GOT3 (cell line): ENCODE results near the gene PRR19.

Experiments
- DNase-seq: peaks from one replicate; lab custom pipeline; 2025; ENCODE audit warnings: mixed read lengths; lab: John Stamatoyannopoulos, UW

PRR19 gene

DNA sequence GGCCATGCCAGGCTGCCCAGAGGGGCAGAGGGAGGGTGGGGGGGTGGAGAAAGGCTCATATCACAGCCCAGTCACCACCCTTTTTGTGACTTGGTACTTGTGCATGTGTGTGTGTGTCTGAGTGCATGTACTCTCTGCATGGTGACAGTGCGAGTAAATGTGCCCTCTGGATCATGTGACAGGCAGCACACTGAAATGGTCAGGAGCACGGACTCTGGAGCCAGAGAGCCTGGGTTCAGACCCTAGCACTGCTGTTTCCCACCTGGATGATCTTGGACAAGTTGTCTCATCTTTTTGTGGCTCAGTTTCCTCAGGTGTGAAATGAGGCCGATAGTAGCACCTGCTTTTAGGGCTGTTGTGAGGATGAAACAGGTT lies 30.9 kb upstream of the PRR19 start:
- DNase-seq: no peak

DNA sequence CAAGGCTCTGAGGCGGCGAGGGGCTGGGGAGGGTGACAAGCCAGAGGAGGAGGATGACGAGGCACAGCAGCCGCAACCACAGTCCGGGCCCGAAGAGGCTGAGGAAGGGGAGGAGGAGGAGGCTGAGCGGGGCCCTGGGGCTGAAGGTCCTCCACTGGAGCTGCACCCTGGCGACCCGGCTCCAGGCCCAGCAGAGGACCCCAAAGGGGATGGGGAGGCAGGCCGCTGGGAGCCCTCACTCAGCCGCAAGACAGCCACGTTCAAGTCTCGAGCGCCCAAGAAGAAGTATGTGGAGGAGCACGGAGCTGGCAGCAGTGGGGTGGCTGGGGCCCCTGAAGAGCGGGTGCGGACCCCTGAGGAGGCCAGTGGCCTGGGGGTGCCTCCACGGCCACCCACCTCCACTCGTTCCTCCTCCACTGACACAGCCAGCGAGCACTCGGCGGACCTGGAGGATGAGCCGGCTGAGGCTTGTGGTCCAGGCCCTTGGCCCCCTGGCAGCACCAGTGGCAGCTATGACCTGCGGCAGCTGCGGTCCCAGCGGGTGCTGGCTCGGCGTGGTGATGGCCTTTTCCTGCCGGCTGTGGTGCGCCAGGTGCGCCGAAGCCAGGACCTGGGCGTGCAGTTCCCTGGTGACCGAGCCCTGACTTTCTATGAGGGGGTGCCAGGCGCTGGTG lies 29.9 kb upstream of the PRR19 start:
- no peak for DNase-seq

DNA sequence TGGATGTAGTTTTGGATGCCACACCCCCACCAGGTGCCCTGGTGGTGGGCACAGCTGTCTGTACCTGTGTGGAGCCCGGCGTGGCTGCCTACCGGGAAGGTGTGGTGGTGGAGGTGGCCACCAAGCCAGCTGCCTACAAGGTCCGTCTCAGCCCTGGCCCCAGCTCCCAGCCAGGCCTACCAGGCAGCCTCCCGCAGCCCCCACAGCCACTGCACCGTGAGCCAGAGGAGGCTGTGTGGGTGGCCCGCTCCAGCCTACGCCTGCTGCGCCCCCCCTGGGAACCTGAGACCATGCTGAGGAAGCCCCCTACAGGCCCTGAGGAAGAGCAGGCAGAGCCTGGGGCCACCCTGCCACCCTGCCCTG lies 29.4 kb upstream of the PRR19 start:
- no peak for DNase-seq

DNA sequence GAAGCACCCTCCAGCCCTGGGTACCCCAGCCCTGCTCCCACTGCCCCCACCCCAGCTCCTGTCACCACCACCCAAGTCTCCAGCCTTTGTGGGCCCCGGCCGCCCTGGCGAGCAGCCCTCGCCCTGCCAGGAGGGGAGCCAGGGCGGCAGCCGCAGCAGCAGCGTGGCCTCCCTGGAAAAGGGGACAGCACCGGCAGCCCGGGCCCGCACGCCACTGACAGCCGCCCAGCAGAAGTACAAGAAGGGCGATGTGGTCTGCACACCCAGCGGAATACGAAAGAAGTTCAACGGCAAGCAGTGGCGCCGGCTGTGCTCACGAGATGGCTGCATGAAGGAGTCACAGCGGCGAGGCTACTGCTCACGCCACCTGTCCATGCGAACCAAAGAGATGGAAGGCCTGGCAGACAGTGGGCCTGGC lies 28.9 kb upstream of the PRR19 start:
- no peak for DNase-seq

DNA sequence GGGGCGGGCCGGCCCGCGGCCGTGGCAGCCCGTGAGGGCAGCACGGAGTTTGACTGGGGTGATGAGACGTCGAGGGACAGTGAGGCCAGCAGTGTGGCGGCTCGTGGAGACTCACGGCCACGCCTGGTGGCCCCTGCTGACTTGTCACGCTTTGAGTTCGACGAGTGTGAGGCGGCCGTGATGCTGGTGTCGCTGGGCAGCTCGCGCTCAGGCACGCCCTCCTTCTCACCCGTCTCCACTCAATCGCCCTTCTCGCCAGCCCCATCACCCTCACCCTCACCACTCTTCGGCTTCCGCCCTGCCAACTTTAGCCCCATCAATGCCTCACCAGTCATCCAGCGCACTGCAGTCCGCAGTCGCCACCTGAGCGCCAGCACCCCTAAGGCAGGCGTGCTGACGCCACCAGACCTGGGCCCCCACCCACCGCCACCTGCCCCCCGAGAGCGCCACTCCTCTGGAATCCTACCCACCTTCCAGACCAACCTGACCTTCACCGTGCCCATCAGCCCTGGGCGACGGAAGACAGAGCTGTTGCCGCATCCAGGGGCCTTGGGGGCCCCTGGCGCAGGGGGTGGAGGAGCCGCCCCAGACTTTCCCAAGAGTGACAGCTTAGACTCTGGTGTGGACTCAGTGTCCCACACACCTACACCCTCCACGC lies 28.4 kb upstream of the PRR19 start:
- no peak for DNase-seq

DNA sequence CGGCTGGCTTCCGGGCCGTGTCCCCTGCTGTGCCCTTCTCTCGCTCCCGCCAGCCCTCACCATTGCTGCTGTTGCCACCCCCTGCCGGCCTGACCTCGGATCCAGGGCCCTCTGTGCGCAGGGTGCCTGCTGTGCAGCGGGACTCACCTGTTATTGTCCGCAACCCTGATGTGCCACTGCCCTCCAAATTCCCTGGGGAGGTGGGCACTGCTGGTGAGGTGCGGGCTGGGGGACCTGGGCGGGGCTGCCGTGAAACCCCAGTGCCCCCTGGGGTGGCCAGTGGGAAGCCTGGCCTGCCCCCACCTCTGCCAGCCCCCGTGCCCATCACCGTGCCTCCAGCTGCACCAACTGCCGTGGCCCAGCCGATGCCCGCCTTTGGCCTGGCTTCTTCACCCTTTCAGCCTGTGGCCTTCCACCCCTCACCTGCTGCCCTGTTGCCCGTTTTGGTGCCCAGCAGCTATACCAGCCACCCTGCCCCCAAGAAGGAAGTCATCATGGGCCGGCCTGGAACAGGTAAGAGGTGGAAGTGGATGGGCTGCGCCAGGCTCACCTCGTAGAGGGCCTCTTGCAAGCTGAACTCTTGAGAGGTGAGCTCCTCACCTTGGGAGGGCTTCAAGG lies 27.8 kb upstream of the PRR19 start:
- DNase-seq: no peak

DNA sequence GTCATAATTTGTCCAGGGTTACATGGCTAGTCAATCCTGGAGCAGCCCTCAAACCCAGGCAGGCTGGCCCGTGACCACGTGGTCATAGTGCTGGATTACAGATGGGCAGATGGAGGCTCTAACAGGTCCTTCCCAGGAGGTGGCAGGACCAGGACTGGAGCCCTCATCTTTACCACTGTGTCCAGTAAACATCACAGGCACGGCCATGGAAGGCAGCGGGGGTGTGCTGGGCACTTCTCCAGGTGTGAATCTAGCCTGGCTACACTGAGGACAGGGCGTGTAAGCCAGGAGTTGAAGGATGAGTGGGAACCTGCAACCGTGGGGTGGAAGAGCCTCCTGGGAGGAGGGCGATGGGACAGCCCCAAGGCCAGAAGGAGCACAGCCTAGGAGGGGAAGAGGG lies 26.8 kb upstream of the PRR19 start:
- DNase-seq: no peak

DNA sequence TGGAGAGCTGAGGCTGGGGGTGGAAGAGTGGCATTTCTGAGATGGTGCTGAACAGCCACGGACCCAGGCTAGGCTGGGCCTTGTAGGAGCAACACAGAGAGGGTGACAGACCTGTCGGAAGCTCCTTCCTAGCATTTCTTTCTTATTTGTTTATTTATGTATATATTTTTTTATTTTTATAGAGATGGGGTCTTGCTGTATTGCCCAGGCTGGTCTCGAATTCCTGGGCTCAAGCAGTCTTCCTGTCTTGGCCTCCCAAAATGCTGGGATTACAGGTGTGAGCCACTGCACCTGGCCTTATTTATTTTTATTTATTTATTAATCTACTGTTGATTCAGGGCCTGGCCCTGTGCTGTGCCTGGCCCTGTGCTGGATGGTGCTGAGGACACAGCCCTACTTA lies 26.4 kb upstream of the PRR19 start:
- no peak for DNase-seq

DNA sequence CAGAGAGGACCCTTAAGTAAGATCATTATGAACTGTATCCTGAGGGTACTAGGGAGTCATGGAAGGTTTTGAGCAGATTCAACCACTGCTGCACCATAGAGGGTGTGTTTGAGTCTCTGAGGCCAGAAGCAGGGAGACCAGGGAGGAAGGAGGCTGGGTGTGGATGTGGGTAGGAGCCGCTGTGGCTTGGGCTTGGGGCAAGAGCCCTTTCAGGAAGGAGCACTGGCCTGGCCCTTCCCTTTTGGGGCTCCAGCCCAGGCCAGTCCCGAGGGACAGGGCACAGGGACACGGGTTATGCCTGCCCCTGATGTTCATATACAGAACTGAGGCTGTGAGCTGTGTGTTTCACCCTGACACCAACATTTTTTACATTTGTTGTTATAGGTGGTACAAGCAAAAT lies 25.6 kb upstream of the PRR19 start:
- no peak for DNase-seq

DNA sequence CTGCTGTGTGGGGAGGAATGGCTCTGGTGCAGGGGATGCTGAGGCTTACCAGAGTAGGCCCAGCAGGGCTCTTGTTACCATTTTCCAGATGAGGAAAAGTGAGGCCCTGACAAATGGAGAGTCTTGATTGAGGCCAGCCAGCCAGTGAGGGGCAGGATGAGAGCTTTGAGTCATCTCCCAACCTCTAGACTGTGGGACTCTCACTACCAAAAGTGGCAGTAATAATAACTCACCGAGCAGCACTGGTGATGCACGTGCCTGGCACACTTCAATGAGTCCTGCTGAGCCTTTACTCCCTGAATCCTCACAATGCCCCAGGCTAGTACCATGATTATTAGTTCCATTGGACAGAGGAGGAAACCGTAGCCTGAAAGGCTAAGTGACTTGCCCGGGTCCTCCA lies 25.1 kb upstream of the PRR19 start:
- no peak for DNase-seq

DNA sequence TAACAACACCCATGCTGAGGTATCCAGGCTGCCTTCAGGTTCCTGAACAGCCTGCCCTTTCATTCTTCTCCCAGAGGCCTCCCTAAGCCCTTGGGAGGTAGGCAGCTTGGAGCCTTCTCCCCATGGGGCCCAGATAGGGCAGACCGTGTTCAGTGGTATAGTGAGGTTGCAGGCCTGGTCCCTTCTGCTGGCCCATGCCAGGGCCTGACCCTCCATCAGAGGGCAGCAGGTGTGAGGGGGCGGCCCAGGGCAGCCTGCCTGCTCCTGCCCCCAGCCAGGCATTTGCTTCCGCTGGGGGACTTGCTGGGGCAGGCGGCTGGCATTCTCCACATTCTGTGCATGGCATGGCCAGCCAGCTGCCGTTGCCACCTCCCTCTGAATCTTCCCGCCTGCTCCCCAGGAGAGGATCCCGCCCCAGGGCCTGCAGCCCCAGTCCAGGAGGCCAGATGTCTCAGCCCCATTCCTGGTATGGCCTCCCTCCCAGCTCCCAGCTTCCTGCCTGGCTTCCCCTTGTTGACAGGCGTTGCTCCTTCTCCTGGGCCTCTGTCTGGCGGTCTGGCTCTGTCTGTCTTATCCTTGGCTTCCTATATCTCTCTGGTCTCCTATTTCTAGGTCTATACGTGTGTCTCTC lies 24.0 kb upstream of the PRR19 start:
- no peak for DNase-seq

DNA sequence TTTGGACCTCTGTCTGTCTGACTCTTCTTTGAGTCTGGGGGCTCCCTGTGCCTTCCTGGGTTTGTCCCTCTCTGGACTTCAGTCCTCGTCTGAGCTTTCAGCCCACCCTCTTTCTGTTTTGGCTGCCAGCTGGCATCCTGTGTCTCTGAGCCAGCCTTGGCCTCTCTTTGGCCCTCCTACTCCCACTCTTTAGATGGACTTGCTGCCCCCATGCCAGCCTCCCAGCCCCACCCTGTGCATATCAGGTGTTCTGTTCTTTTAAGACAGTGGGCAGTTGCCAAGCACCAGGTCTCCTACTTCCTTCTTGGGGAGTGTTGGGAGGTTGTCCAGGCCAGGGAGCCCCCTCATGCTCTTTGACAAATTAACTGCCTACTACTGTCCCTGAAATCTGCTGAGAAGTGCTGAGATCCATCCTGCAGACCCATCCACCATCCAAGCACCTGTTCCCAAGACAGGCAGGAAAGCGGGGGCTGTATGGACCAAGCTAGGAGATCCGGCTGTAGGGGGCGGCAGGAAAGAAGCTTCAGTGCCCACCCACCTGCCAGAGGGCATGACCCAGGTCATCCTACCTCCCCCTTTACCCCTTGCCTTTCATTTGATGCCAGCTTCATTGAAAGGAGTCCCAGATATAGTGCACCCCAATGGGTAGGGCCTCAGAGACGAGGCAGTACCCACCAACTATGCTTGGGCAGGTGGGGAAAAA lies 23.3 kb upstream of the PRR19 start:
- DNase-seq: no peak

DNA sequence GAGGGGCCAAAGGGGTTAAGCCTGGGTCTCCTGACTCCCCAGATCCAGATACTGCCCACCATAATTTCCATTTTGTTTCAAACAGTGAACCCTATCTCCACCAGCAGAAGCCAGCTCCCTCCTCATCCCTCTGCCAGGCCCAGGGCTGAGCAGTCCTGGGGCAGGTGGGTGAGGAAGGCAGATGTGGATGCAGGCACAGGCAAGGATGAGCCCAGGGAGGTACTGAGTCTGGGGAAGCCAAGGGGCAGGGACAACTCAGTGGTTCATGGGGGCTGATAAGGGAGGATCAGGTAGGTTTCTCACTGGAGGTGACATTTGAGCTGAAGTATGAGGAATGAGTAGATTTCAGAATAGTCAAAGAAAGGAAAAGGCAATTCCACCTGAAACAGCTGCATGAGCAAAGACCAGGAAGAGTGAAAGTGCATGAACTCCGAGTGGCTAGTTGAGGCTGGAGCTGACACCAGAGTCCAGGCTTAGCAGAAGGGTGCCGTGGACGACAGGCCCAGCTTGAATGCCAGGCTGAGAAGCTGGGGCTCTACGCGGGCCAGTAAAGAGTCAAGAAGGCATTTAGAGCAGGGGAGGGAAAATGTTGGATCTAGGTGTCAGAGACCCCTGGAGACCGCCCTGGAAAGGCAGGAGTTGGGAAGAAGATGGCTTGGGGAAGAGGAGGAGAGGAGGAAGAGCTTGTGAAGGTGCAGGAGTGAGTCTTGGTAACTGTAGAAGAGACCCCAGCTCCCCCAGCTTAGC lies 22.6 kb upstream of the PRR19 start:
- DNase-seq: no peak

DNA sequence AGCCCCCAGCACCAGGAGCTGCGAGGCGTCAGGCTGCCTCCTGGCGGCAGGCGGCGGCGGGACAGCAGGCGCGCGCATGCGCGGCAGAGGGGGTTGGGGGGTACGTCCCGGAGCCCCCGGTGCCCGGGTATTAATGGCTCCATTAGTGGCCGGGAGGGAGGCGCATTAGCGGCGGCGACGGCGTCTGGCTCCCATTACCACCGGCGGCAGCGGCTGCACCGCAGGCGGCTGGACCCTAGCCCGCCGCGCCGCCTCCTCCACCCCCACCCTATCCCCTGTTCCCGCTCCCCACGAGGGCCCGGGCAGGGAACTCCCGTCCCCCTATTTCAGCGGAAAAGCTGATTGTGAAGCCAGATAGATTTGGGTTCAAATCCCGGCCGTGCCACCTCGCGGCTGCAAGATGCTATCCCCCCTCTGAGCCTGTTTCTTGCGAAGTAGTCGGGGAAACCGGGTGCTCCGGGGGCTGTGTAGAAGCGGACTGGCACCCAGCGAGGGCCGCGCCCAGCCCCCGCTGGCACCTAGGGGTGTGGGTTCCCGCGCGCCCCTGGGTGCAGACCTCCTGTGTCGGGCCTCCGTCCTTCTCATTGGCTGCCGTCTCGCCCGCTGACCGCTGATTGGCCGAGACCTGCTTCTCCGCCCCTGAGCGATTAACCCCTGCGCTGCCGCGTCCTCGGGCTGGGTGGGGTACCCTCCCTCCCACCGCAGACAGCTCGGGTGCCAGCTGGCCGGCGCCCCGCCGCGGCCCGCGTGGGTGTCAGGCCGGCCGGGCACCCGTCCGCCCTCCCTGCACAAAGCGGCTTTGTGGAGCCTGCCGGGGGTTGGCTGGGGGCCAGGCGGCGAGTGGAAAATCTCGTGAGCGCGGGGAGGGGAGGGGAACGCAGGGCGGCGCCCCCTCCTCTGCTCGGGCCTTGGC lies 21.8 kb upstream of the PRR19 start:
- peak; percentile 65 for DNase-seq

DNA sequence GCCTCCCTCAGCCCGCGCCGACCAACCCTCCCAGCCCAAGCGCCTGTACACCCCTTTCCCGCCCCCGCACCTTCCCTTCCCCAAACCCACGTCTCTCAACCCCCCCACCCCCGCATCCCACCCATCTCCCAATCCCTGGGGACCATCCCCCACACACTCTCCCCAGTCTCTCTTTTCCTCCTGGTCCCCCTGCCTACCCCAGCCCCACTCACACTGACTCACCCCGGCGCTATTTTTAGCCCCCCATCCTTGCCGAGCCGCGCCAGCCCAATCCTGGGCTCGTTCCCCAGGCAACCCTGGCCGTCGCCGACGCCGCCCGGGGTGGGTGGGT lies 21.2 kb upstream of the PRR19 start:
- no peak for DNase-seq

DNA sequence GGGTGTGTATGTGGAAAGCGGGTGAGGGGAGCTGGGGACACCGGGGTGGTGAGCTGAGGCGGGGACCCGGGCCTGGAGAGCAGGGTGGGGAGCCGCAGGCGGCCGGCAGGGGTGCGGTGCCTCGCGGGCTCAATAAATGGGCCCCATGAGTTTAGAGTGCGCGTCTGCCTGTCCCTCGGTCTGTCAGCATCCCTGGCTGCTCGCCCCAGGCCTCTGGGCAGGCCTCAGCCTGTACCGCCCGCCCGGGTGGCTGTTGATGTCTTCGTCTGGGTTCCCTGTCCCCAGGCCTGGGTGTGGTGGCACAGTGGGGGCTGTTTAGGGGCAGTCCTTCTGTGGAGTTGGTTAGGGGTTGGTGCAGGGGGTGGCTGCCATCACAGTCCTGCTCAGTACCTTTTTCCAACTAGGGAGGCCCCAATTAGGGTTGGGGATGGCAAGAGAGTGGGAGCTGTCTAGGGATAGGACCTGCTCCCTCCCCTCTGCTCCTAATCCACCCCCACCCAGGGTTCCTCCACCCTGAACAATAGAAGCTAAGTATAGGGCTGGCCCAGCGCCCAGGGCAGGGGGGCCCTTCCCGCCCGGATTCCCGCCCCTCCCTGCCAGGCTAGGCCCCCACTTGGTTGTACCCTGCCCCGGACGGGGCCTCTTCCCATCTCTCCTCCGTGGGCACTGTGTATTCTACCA lies 20.6 kb upstream of the PRR19 start:
- no peak for DNase-seq

DNA sequence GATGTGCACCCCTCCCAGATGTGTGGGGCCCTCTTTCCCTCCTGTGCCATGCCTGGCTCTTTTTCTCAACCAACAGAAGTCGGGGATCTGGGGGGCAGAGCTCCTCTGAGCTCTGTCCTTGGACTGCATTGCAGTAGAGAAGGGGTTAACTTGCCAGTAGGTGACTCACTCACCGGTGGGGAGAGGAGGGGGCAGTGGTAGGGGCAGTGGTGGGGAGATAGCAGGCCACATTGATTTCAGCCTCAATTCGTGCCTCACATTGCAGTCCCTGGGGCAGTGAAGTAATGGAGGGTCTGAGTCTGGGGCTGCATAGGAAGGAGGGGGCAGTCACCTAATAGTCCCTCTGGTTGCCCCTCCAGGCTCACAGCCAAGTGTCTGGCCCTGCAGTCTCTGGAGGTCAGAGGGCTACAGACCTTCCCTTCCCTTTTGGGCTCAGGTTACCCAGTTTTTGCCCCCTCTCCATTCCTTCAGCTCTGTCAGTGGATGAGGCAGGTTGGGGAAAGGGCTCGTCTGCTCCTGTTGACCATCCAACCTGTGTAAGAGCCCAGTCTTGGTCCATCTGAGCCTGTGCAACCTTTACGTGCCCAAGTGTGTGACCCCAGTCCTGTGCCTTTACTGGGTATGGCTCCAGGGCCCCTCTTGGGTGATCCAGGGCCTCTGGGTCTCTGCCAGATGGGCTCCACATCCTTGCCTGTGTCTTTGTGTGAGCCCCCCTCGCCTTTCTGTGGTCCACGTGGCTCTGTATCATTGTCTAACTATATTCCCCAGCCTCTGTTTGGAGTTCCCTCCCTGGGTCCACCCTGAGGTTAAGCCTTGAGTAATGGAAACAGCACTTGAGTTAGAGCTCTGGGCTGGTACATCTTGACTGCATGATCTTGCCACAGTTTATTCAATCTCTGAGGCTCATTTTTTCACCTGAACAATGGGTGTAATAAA lies 19.8 kb upstream of the PRR19 start:
- DNase-seq: no peak

DNA sequence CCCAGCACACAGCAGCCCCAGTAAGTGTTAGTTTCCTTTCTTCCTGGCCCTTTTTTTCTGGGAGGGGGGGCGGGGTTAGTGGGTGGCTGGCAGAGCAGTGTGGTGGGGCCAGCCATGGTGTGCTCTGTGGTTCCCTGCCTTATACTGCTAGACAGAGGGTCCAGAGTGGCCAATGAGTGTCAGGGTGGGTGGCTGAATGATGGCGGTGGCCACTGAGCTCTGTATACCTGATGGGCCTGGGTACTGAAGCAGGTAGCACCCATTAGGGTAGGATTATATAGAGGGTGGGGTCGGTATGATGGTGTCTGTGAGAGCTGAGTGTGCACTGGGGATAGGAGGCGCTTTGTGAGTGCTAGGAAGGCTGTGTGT lies 19.1 kb upstream of the PRR19 start:
- DNase-seq: no peak
